Stimulated activated CD4-positive, alpha-beta T cell treated with anti-CD3 and anti-CD28 coated beads, Interleukin-15, amount 100 ng/mL, for 24 hours (primary cell): ENCODE data around the gene DIAPH2.
A peak's percentile ranks its signal among the peaks of the same experiment; 100 is the strongest.

Experiments used
- DNase-seq: peaks from one replicate; pipeline ENCODE4 v3.0.0-alpha.2; 2020

The DIAPH2 gene

DNA sequence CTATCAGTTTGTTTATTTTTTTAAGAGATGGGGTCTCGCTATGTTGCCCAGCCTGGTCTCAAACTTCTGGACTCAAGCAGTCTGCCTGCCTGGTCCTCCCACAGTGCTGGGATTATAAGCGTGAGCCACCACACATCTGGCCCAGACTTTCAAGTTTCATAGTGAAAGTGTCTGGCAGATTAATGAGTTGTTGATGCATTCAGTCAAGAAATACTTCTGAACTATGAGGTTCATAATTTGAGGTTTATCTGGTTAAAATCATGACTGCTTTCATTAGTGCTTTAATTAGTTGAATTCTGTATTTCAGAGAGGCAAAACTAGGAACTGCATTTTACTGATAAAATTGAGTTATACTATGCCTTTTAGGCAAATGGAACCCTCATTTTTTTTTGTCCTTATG lies 837.7 kb downstream of the DIAPH2 start:
- no peak for DNase-seq

GRCh38 chrX:97524340-97524739 lies 839.7 kb downstream of the DIAPH2 start:
- DNase-seq: no peak

- no peak for DNase-seq
Observed at GRCh38 chrX:97524997-97525396, 840.4 kb downstream of the DIAPH2 start.

GRCh38 chrX:97525981-97526380 lies 841.3 kb downstream of the DIAPH2 start:
- no peak for DNase-seq

GRCh38 chrX:97527725-97528124 lies 843.1 kb downstream of the DIAPH2 start:
- no peak for DNase-seq

DNA sequence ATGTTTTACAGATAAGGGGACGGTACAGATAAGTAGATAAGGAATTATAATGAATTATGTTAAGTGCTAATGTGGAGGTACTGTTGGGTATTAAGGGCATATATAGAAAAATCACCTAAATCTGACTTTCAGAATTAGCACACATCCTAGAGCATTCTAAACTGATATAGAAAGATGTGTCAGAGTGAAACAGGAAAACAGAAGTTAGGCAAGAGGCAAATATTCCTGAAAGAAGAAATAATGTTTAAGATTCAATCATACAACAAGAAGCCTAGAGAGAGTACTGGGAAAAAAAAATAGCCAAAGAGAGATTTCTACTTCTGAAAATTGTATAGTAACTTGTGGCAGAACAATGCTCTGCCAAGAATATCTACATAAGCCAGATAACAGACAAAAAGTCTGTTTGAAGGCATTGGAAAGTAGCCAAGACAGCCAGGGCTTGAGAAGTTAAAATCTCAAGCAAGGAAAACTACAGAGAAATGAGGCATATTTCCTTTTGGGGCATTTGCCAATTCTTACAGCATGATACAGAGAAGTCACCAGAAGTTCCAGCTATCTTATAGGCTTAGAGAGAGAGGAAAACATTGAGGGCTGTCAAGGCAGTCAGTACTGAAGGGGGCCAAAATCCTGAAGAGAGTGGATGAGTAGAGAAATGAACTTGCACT lies 845.0 kb downstream of the DIAPH2 start:
- no peak for DNase-seq

- DNase-seq: no peak
Observed at GRCh38 chrX:97531825-97532224, 847.2 kb downstream of the DIAPH2 start.

DNA sequence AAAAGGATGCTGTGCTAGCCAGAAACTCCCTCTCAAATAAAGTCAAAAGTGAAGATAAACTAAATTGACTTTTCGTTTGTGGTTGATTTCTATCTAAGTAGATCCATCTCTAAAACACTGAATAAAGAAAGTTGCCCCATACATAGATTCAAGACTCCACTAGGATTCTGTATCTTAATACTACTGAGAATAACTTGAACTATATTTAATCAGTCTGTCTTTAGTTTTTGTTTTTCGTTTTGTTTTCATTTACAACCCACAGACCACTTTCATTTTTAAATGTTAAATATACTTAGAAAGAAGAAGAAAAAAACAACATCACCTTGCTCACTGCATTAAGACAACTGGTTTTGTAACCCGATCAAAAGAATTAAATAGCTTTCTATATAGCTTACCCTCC lies 854.1 kb downstream of the DIAPH2 start:
- no peak for DNase-seq

GRCh38 chrX:97539970-97540519 lies 855.4 kb downstream of the DIAPH2 start:
- no peak for DNase-seq

GRCh38 chrX:97547877-97548578 lies 863.4 kb downstream of the DIAPH2 start:
- no peak for DNase-seq

DNA sequence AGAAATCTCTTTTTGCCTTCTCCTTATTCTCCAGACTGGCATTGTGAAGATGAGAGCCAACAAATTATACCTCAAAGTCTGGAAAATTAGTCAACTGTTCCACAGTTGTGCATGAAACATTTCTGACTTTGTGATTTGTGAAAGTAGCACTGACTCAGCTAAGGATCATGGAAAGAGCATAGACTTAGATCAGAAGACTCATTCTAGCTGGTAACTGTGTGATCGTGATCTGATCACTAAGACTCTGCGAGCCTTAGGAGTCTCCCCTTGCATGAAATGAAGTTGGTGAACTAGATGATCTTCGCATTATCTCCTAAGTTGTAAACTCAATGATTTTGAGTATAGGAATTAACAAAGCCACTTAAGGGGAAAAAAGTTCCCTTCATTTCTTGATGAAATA lies 867.2 kb downstream of the DIAPH2 start:
- DNase-seq: no peak

GRCh38 chrX:97553833-97554232 lies 869.2 kb downstream of the DIAPH2 start:
- DNase-seq: no peak

DNA sequence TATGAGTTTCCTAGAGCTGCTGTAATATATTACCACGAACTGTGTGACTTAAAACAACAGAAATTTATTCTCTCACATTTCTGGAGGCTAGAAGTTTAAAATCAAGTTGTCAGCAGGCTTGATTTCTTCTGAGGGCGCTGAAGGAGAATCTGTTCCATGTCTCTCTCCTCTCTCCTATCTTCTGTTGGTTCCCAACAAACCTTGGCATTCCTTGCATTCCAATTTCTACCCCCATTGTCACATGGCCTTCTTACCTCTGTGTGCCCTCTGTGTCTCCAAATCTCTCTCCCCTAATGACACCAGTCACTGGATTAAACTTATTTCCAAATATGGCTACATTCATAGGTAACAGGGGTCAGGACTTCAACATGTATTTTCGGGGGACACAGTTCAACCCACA lies 871.7 kb downstream of the DIAPH2 start:
- DNase-seq: no peak

GRCh38 chrX:97563531-97564133 lies 879.0 kb downstream of the DIAPH2 start:
- peak; percentile 31 for DNase-seq

- no peak for DNase-seq
Observed at GRCh38 chrX:97564496-97564895, 879.9 kb downstream of the DIAPH2 start.

- no peak for DNase-seq
Observed at GRCh38 chrX:97587171-97587570, 902.5 kb downstream of the DIAPH2 start.

GRCh38 chrX:97594646-97595224 lies 910.1 kb downstream of the DIAPH2 start:
- DNase-seq: no peak

DNA sequence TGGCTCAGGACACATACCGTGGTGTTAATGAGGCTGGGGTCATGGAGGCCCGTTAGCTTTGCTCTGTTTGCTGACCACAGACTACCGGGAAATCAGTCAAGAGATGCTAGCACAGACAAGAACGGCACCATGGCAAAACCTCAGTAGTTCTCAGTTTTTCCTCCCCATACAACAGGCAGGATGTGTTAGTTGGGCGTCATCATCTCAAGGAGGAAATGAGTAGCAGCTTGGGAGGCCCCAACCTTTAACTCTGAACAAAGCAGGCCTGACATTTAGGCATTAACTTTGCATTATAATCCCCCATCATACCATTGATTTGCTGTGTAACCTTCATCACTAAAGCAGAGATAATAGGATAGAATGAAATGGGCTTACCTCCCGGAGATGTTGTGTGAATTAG lies 913.3 kb downstream of the DIAPH2 start:
- DNase-seq: peak; percentile 27

DNA sequence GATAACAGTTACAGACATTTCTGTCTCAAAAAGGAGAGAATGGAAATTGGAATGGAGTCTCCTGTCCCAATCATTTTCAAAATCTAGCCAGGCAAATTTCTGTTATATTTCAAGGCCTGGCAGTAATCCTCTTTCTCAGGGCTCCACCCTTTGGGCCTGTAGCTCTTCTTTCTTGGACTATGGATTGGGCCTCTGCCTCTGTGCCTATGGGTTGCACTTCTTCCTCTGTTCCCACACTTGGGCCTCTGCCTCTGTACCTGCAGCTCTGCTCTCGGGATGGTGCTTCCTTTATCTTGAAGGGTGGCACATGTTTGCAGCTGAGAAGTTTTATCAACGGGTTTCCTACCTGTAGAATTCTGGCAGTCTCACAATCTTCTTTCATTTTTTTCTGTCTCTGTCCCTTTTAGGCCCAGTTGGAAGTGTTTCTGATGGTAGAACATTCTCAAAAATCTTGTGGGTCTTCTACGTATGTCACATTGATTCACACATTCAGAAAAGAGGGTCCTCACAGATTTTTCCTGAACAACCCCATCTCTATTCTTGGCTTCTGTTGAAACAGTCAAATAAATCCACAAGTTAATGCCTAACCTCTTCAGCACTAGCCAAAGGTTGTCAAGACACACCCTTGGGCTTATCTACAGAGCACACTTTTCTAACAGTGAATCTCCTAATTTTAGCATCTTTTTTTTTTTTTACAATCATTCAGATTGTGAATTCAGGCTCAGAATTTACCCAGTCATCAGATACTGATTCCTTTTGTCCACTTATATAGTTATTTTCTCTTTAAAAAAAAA lies 918.0 kb downstream of the DIAPH2 start:
- no peak for DNase-seq

- DNase-seq: no peak
Observed at GRCh38 chrX:97605271-97605670, 920.6 kb downstream of the DIAPH2 start.

DNA sequence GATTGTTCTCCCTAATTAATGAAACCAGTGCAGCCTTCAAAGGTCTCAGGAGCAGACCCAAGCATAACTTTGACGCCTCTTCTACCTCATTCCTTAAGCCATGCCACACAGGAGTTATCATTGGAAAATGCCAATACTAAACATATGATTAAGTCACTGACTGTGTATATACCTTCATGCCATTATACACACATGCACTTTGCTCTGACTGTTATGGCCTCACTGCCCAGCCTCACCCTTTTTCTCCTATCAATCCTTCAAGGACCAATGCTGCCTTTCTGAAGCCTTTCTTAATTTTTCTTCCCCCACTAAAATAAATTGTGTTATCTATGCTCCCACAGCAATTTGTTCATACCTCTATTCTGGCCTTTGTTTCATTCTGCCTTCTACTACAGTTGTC lies 924.7 kb downstream of the DIAPH2 start:
- no peak for DNase-seq

- no peak for DNase-seq
Observed at GRCh38 chrX:97609938-97610337, 925.3 kb downstream of the DIAPH2 start.
